DND-41 (cell line): ENCODE results near the gene ASIC2.

ENCODE experiments used
- ATAC-seq: fragments of 200-7000 bp; cut with Tn5 transposase; 3 replicates; pipeline ENCODE4 v1.9.1; 2021; ENCODE audit warnings: low read depth; ENCODE audit not compliant: insufficient read depth
- DNase-seq: peaks from one replicate; pipeline ENCODE4 v3.0.0-alpha.2; 2020
- H2AFZ ChIP-seq: 2 replicates; pipeline ENCODE4 v1.6.0; 2012; ENCODE audit warnings: low read depth, low read length
- H3K27ac ChIP-seq: 2 replicates; pipeline ENCODE4 v1.5.1; 2012; ENCODE audit warnings: low read length, inconsistent platforms
- H3K27me3 ChIP-seq: fragments of 200-600 bp; sonication (generic); 2 replicates; pipeline ENCODE4 v1.6.0; 2012; ENCODE audit warnings: low read length, mild to moderate bottlenecking, inconsistent platforms; ENCODE audit not compliant: insufficient read depth, poor library complexity
- H3K36me3 ChIP-seq: 2 replicates; pipeline ENCODE4 v1.5.1; 2012; ENCODE audit warnings: low read length, inconsistent platforms; ENCODE audit not compliant: insufficient read depth
- H3K4me1 ChIP-seq: 2 replicates; pipeline ENCODE4 v1.5.1; 2012; ENCODE audit warnings: mild to moderate bottlenecking, low read length; ENCODE audit not compliant: insufficient read depth
- H3K4me2 ChIP-seq: 2 replicates; pipeline ENCODE4 v1.6.0; 2012; ENCODE audit warnings: mild to moderate bottlenecking, moderate library complexity, low read length, inconsistent platforms; ENCODE audit not compliant: insufficient read depth
- H3K4me3 ChIP-seq, 2 experiments: fragments of 200-600 bp in 1 of 2; shearing (Covaris generic) in 1 of 2; 2 replicates each; pipeline ENCODE4 v1.5.1; 2012 to 2016; ENCODE audit warnings: inconsistent platforms in 2 of 2, low read length in 2 of 2, mild to moderate bottlenecking in 2 of 2, low read depth in 1 of 2, moderate library complexity in 1 of 2
- H3K79me2 ChIP-seq: 2 replicates; pipeline ENCODE4 v1.6.0; 2012; ENCODE audit warnings: low read length, inconsistent platforms; ENCODE audit not compliant: insufficient read depth
- H3K9ac ChIP-seq: 2 replicates; pipeline ENCODE4 v1.6.0; 2012; ENCODE audit warnings: low read depth, mild to moderate bottlenecking, inconsistent platforms, low read length, moderate library complexity
- H3K9me3 ChIP-seq: 2 replicates; pipeline ENCODE4 v1.5.1; 2012; ENCODE audit warnings: low read length, moderate library complexity, mild to moderate bottlenecking, inconsistent platforms; ENCODE audit not compliant: insufficient read depth, severe bottlenecking
- H4K20me1 ChIP-seq: 2 replicates; pipeline ENCODE4 v1.6.0; 2012; ENCODE audit warnings: low read length; ENCODE audit not compliant: insufficient read depth
- CTCF ChIP-seq: IDR thresholded peaks from 2 replicates; pipeline ENCODE4 v1.5.1; 2012; ENCODE audit warnings: borderline replicate concordance, low read length, moderate library complexity, mild to moderate bottlenecking; ENCODE audit not compliant: poor library complexity, severe bottlenecking; ENCODE audit errors: extremely low read depth
- EZH2 ChIP-seq: IDR thresholded peaks from 3 replicates; pipeline ENCODE4 v1.6.1; 2012; ENCODE audit warnings: borderline replicate concordance, low read depth, mild to moderate bottlenecking, moderate library complexity, low read length, inconsistent platforms; ENCODE audit not compliant: severe bottlenecking

ASIC2 gene

GRCh38 chr17:33050611-33051140 lies 242.4 kb downstream of the ASIC2 start:
- no peak for TF ChIP-seq CTCF
- no peak for TF ChIP-seq EZH2
- no peak for ATAC-seq

GRCh38 chr17:33049781-33050414 lies 243.2 kb downstream of the ASIC2 start:
- no peak overlapping the region for H3K4me2 ChIP-seq
- no peak overlapping the region for H3K27ac ChIP-seq
- no peak for TF ChIP-seq EZH2
- peak; percentile 91 for TF ChIP-seq CTCF
- DNase-seq (peak; percentile 51), ATAC-seq (no peak)
- no peaks in the 10 kb centered on the region for H3K9me3 ChIP-seq
- no peaks in the 10 kb centered on the region for H3K79me2 ChIP-seq
- H3K4me1 ChIP-seq, result no peaks in the 10 kb centered on the region
- no peaks in the 10 kb centered on the region for H3K36me3 ChIP-seq
- H3K9ac ChIP-seq, result no peak overlapping the region
- H2AFZ ChIP-seq, result no peak overlapping the region
- peaks cover 9% of the 10 kb centered on the region for H3K27me3 ChIP-seq
- H4K20me1 ChIP-seq, result no peaks in the 10 kb centered on the region; the same call in 1 of the 2 replicates
- H3K4me3 ChIP-seq, result no peak overlapping the region

More at GRCh38 chr17:33050611-33051140, 242.4 kb downstream of the ASIC2 start:
- DNase-seq, result no peak
- Histone ChIP-seq H3K9me3 (no peaks in the 10 kb centered on the region), H2AFZ (no peak overlapping the region), H3K9ac (no peak overlapping the region), H3K36me3 (no peaks in the 10 kb centered on the region), H3K79me2 (no peaks in the 10 kb centered on the region), H3K27me3 (peaks cover 9% of the 10 kb centered on the region), H3K27ac (no peak overlapping the region), H3K4me1 (no peaks in the 10 kb centered on the region), H4K20me1 (no peaks in the 10 kb centered on the region; the same call in 1 of the 2 replicates), H3K4me2 (no peak overlapping the region), H3K4me3 (no peak overlapping the region)

GRCh38 chr17:33046361-33047255 lies 246.5 kb downstream of the ASIC2 start:
- no peak overlapping the region for H3K4me2 ChIP-seq
- ATAC-seq (no peak), DNase-seq (no peak)
- H3K4me3 ChIP-seq, result no peak overlapping the region
- TF ChIP-seq EZH2, result no peak
- TF ChIP-seq CTCF, result no peak
- H3K79me2 ChIP-seq, result no peaks in the 10 kb centered on the region
- H3K27ac ChIP-seq, result no peak overlapping the region
- H2AFZ ChIP-seq, result no peak overlapping the region
- no peaks in the 10 kb centered on the region for H4K20me1 ChIP-seq
- H3K4me1 ChIP-seq, result no peaks in the 10 kb centered on the region
- H3K27me3 ChIP-seq, result no peaks in the 10 kb centered on the region
- no peaks in the 10 kb centered on the region for H3K9me3 ChIP-seq
- H3K36me3 ChIP-seq, result no peaks in the 10 kb centered on the region
- no peak overlapping the region for H3K9ac ChIP-seq
